ENCODE data around the gene VPS37D.
"Not testable (repeated sequence)": the region's sequence is repeated elsewhere in the genome, so short reads cannot be mapped to it uniquely, and the experiment has no call there.

GRCh38 chr7:73619394-73619793, 48.2 kb upstream of the VPS37D start:
- TF ChIP-seq CTCF (optimal IDR thresholded peaks at IDR 0.05 in 1 of 3, IDR thresholded peaks at IDR 0.05 in 1 of 3, conservative IDR thresholded peaks at IDR 0.05 in 1 of 3; ENCODE audit: extremely low read depth in 1 of 3, insufficient read depth in 2 of 3, low read length in 3 of 3); EZH2 (IDR thresholded peaks at IDR 0.05; ENCODE audit: low read length): not testable (repeated sequence)
